DMS 273 treated with DMSO at 0.1 percent for 48 hours (cell line): ENCODE measurements around the gene KRTAP12-3.
"Not testable (repeated sequence)": the region's sequence is repeated elsewhere in the genome, so short reads cannot be mapped to it uniquely, and the experiment has no call there.

ENCODE experiments used
- DNase-seq: peaks from one replicate; lab custom pipeline; 2025; lab: John Stamatoyannopoulos, UW

The KRTAP12-3 gene

DNA sequence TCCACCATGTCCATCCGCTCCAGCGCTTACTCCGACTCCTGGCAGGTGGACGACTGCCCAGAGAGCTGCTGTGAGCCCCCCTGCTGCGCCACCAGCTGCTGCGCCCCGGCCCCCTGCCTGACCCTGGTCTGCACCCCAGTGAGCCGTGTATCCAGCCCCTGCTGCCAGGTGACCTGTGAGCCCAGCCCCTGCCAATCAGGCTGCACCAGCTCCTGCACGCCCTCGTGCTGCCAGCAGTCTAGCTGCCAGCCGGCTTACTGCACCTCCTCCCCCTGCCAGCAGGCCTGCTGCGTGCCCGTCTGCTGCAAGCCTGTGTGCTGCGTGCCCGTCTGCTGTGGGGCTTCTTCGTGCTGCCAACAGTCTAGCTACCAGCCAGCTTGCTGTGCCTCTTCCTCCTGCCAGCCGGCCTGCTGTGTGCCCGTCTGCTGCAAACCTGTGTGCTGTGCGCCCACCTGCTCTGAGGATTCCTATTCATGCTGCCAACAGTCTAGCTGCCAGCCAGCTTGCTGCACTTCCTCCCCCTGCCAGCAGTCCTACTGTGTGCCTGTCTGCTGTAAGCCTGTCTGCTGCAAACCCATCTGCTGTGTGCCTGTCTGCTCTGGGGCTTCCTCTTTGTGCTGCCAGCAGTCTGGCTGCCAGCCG is 30.4 kb upstream of the KRTAP12-3 start:
- DNase-seq = peak; percentile 29

DNA sequence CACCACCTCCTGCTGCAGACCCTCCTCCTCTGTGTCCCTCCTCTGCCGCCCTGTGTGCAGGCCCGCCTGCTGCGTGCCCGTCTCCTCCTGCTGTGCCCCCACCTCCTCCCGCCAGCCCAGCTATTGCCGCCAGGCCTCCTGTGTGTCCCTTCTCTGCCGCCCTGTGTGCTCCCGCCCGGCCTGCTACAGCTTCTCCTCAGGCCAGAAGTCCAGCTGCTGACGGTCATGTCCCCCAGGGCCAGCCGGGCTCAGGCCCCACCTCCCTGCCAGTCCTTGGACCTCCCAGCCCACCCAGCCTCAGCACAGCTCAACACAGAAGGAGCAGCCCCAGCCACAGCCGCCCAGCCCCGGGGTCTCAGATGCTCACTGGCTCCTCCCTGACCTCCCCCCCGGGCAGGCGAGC is 29.9 kb upstream of the KRTAP12-3 start:
- DNase-seq = not testable (repeated sequence)

DNA sequence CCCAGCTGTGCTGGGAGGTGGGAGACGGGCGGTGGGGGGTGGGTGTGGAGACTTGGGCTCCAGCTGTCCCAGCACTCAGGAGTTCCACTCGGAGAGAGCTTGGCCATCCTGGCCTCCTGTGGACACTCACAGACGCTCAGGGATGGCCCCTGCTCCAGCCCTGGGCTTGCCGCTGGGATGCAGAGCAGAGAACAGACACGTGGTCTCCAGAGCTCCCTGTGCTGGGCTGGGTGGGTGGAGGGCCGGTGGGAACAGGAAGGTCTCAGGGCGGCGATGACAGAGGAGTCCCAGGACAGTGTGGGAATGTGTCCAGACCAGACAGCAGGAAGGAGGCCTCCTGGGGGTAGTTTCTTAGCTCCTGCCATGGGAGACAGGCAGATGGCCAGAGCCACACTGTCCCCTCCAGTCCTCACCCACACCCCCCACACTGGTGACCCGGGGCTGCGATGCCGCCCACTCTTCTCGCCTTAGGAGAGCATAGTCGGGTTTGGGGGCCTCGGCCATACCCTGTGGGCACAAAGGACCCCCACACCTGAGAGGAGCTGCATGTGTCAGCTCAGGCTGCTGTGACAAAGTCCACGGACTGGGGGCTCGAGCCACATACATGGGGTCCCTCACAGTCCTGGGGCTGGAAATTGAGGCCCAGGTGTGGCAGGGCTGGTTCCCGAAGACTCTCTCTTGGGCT is 28.9 kb upstream of the KRTAP12-3 start:
- no peak for DNase-seq

DNA sequence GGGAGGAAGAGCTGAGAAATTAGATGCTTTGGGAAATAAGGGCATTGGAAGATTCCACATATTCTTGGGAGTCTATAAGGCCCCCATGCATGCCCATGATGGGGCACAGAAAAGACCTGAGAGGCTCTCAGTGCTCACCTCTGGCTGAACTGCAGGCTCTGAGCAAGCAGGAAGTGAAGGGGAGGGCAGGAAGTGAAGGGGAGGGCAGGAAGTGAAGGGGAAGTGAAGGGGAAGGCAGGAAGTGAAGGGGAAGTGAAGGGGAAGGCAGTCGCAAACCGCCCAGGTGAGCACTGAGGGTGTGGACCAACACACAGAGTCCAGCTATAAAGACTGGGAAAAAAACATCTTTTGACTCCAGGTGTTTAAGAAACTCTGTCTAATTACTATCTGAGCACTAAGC is 27.3 kb upstream of the KRTAP12-3 start:
- DNase-seq = no peak

DNA sequence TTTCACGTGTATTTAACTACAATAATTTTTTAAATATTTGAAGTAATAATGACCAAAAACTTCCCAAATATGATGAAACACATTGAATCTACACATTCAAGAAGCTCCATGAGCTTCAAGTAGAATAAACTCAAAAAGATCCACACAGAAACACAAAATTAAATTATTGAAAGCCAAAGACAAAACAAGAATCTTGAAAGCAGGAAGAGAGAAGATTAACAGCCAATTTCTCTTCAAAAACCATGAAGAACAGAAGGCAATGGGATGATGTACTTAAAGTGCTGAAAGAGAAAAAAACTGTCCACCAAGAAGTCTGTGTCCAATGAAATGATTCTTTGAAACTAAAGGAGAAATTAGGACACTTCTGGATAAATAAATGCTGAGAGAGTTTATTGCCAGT is 25.7 kb upstream of the KRTAP12-3 start:
- DNase-seq = no peak

DNA sequence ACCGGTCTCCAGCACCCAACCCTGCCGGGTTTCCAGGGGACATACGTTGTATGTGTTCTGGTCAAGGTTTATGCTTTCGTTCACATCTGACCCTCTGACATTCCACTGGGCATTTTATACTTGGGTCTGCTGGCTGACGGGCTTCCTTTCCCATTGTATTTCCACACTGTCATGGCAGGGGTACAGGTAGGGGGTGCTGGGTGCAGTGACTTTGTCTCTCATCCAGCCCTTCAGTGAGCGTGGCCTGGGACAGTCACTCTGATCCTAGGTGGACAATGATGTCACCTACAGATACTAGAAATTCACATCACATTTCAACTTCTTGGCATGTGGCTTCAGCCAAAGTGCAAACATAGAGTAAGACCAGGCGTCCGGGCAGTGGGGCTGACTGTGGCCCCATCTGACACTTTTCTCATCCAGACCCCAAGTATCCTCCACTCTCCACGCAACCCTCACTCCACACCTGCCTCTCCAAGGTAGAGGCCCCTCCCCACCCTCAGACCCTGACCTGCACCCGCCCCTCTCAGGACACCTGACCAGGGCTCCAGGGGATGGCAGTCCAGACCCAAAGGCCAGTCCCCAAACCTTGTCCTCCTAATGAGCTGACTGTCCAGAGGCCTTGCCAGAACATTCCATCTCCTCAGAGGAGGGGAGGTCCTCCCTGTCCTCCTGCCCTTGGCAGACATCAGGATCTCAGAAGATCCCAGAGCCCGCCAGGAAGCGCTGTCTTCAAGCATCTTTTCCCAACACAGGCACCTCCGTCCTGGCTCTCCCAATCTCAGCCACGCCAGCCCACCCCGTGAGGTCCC is 21.3 kb upstream of the KRTAP12-3 start:
- DNase-seq = no peak

DNA sequence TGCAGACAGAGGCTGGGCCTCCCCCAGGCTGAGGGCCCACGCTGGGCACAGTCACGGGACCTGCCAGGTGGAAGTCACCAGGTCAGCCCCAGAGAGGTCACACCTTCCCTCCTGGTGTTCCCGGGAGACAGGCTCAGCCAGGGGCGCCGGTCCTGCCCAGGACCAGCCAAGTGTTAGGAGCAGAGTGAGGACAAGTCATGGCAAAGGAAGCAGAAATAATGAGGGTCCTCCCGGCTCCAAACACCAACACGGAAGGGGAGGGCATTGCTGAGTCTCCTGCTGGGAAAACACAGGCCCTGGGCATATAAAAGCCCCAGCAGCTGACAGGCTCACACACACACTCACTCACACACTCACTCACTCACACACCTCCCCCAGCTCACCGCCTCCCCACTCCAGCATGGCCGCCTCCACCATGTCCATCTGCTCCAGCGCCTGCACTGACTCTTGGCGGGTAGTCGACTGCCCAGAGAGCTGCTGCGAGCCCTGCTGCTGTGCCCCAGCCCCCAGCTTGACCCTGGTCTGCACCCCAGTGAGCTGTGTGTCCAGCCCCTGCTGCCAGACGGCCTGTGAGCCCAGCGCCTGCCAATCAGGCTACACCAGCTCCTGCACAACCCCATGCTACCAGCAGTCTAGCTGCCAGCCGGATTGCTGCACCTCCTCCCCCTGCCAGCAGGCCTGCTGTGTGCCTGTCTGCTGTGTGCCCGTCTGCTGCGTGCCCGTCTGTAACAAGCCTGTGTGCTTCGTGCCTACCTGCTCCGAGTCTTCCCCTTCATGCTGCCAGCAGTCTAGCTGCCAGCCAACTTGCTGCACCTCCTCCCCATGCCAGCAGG is 20.5 kb upstream of the KRTAP12-3 start, which contains the start of gene KRTAP10-10:
Gene KRTAP10-10, plus strand, starts transcription at position 339 of the 833 bp plus-strand sequence. Its CDS starts 62 bp downstream, at position 401.
- peak; percentile 51 for DNase-seq

DNA sequence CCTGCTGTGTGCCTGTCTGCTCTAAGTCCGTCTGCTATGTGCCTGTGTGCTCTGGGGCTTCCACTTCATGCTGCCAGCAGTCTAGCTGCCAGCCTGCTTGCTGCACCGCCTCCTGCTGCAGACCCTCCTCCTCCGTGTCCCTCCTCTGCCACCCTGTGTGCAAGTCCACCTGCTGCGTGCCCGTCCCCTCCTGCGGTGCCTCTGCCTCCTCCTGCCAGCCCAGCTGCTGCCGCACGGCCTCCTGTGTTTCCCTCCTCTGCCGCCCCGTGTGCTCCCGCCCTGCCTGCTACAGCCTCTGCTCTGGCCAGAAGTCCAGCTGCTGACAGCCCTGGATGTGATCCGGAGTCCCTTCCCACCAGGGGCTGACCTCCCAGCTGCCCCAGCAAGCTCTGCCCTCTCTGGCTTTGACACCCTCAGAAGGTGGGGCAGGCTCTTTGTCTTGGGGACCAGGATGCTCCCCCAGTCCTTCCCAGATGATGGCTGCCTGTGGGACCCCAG is 19.8 kb upstream of the KRTAP12-3 start:
- not testable (repeated sequence) for DNase-seq

DNA sequence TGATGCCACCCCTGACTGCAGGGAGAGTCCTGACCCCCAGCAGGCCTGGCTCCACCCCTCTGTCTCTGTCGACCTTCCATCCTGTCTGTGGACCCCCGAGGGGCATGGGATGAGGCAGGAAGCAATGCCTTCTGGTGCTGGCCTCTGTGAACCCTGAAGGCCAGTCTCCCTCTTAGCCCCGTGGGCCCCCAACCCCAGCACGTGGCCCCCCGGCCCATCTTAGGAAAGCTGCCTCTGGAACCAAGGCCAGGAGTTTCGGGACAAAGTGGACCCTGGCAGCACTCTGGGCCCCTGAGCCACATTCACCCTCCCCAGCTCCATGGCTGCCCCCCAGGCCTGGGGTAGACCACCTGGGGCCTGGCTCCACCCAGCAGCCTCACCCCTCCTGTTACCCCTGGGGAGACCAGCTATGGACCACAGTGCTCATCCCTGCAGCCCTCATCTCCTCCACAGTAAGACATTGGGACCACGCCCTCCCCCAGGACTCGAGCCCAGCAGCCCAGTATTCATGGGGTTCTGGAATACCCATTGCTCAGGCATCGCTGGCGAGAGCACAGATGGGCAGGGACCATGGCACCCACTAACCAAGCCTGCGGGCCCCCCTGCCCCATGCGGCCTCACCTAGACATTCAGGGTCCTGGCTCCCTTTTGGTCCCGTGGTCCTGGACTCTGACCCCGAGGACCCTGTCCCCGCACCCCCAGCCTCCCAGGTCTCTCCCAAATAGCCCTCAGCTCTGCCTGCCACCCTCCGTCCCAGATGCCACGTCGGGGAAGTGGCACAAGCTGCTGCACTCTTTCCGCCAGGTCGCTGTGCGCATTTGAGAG is 19.0 kb upstream of the KRTAP12-3 start:
- DNase-seq = not testable (repeated sequence)

DNA sequence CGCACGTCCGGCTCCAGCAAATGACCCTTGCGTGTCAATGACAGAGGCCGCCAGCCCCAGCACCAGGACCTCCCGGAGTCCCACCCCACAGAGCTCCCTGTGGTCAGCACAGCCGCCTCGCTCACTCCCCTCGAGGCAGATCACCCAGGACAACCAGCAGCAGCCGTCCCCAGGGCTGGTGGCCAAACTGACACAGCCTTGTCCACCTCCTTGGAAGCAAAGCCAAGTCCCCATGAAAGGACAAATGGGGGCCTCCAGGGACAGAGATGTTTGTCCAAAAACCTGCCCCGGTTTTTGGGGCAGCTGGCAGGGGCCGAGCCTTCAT is 18.4 kb upstream of the KRTAP12-3 start:
- no peak for DNase-seq

DNA sequence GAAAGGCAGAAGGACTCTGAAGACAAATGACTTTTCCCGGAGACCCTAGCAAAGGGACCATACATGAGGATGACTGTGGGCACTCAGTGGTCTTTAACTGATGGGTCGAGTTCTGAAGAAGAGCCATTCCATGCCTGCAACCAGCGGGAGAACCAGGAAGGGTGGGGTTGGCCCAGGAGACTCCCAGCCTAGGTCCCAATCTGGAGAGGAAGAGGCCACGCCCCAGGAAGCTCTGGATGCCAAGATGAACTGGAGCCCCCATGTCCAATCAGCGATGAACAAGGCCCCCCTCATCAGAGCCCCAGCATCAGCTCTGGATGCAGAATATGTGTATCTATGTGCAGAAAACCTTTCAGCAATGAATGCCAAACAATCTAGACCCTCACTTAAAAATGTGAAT is 17.0 kb upstream of the KRTAP12-3 start:
- DNase-seq = no peak

DNA sequence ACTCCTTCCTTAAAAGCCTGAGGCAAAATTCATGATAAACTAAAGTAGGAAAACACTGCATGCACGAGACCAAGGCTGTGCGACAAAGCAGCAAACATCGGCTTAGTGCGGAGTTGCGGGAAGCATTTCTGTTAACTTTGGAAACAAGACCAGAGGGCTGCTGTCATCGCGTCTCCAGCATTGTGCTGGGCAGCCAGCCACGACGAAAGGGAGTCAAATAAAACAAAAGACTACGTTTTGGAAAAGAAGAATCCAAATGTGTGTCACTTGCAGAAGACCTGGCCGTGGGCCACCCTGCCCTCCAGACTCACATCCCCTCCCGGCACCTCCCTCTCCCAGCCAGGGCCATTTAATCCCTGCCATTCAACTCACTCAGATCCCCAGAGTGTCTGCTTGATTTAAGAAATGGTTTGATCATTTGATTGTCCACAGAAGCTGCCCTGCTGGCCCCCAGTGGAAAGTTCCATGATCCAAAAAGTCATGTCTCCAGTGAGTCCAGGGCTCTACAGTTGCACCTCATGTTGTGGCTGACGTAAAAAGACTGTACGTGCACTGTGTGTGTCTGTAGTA is 13.9 kb upstream of the KRTAP12-3 start:
- no peak for DNase-seq

DNA sequence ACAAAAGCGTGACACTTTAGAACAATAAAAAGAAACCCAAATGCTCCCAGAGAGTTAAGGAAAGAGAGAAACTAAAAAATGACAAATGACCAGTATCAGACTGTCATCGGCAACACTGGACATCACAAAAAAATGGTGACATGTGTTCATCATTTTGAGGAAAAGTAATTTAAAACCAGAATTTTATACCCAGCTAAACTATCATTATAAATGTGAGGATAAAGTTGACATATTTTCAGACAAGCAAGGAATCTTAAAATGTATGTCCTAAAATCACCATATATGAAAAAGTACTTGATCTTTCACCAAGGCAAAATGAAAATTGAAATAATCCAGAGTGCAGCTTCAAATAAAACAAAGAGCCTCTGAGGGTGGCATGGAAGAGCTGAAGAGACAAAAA is 12.9 kb upstream of the KRTAP12-3 start:
- DNase-seq = no peak

DNA sequence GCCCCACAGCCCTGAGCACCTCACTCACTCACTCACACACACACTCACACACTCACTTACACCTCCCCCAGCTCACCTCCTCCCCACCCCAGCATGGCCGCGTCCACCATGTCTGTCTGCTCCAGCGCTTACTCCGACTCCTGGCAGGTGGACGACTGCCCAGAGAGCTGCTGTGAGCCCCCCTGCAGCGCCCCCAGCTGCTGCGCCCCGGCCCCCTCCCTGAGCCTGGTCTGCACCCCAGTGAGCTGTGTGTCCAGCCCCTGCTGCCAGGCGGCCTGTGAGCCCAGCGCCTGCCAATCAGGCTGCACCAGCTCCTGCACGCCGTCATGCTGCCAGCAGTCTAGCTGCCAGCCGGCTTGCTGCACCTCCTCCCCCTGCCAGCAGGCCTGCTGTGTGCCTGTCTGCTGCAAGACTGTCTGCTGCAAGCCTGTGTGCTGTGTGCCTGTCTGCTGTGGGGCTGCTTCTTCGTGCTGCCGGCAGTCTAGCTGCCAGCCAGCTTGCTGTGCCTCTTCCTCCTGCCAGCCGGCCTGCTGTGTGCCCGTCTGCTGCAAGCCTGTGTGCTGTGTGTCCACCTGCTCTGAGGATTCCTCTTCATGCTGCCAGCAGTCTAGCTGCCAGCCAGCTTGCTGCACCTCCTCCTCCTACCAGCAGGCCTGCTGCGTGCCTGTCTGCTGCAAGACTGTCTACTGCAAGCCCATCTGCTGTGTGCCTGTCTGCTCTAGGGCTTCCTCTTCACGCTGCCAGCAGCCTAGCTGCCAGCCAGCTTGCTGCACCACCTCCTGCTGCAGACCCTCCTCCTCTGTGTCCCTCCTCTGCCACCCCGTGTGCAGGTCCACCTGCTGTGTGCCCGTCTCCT is 11.1 kb upstream of the KRTAP12-3 start, which contains the start of gene KRTAP10-11:
Gene KRTAP10-11, plus strand, starts transcription at position 49 of the 856 bp plus-strand sequence. Its CDS starts 45 bp downstream, at position 94.
- peak; percentile 55 for DNase-seq

DNA sequence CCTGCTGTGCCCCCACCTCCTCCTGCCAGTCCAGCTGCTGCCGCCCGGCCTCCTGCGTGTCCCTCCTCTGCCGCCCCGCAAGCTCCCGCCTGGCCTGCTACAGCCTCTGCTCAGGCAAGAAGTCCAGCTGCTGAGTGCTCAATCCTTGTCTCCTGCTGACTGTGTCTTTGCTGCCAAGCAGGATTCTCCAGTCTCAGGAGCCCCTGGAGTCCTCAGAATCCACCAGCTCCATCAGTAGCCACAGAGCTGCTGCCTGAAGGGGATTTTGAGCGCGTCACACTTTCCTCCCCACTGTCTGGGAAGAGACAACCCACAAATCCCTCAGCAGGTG is 10.5 kb upstream of the KRTAP12-3 start:
- no peak for DNase-seq

DNA sequence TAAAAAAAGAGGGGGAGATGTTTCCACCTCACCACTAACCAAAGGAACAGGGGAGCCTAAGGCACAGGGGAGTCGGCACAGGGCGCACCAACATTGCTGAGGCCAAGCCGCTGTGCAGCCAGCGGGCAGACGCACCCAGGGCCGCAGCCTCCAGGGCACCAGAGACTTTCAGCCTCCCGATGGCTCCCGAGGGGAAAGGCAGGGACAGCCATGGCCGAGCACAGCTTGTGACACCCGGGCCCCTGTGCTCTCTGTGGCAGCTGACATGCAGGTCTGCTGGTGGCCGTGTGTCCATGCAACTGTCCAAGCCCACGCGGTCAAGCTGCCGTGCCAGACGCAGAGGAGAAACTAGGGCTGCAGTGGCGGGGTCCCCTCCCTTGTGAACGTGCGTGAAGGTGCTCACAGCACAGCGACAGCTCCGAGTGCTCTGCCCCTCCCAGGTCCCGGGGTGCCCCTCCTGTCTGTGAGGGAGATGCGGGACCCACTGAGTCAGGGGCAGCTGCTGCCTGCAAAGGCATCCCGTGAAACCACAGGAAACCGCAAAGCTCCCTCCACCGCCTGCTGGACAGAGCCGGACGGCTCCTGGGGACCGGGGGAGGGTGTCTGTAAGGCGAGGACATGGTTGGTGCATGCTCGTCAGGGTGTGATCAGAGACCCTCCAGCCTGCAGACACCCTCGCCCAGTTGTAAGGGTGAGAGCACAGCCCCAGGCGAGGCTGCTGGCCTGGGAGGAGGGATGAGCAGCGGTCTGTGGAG is 9.0 kb upstream of the KRTAP12-3 start:
- no peak for DNase-seq

DNA sequence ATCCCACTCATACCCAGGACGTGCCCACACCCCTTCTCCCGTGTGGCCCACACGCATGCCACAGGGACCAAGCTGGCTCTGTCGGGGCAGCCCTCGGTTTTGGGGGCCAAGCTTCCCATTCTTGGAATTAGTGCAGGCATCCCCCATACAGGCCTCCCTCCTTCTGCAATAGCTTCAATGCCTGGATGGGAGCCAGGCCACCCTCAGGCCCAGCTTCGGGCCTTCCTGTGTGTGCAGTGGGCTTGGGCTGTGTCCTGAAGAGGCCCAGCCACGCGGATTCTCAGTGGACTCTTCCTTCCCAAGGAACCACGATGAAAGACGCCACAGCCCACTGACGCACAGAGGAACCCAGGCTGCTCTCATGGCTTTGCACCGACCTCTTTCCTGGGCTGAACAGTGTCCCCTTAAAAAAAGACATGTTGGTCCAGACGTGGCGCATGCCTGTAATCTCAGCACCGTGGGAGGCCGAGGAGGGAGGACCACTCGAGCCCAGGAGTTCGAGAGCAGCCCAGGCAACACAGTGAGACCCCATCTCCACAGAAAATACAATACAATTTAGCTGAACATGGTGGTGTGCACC is 8.1 kb upstream of the KRTAP12-3 start:
- no peak for DNase-seq

DNA sequence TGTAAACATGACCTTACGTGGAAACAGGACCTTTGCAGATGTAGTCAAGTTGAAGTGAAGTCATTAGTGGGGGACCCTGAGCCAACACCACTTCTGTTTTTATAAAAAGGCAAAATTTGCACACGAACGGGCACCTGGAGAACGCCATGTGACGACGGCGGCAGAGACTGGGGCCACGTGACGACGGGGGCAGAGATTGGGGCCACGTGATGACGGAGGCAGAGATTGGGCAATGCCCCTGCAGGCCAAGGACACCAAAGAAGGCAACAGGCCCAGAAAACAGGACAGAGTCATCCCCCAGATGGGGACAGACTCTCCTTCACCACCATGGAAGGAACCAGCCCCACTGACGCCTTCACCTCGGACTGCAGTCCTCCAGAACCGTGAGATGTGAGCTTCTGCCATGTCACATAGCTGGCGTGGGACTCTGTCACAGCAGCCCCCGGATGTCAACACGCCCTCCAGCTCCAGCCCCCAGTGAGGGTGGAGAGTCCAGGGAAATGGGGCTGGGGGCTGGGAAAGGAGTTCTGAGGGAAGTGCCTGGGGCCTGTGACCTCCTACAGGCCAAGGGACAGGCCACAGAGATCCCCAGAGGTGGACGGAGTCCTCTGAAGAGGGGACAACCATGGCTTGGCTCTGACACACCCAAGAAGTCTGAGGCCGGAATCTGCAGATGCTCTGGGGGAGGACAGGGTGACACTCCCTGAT is 7.3 kb upstream of the KRTAP12-3 start:
- DNase-seq = no peak
